HL-60 (cell line): ENCODE results near the gene S100A8.

Experiments
- DNase-seq, 2 experiments: peaks; one replicate each; pipeline ENCODE4 v3.0.0-alpha.2; 2010 to 2020; ENCODE audit warnings: low read depth in 1 of 2, low spot score in 1 of 2
- H3K27ac ChIP-seq: fragments of 250-450 bp; sonication (Bioruptor Pico); replicated peaks from 2 replicates; pipeline ENCODE4 v1.5.1; 2020; ENCODE audit warnings: mild to moderate bottlenecking, moderate library complexity
- H3K27me3 ChIP-seq: fragments of 250-450 bp; sonication (Bioruptor Pico); 2 replicates; pipeline ENCODE4 v1.5.1; 2021; ENCODE audit warnings: mild to moderate bottlenecking, moderate library complexity; ENCODE audit not compliant: insufficient read depth, poor library complexity, severe bottlenecking
- H3K4me3 ChIP-seq: replicated peaks from 2 replicates; pipeline ENCODE4 v1.5.1; 2011; ENCODE audit warnings: mild to moderate bottlenecking, control low read depth, low read length; ENCODE audit not compliant: insufficient read depth
- CTCF ChIP-seq: IDR thresholded peaks from one replicate; pipeline ENCODE4 v1.5.1; 2011; ENCODE audit warnings: low read length, control low read depth, inconsistent platforms; ENCODE audit not compliant: insufficient read depth
- GABPA ChIP-seq: IDR thresholded peaks from 2 replicates; pipeline ENCODE4 v1.6.1; 2012; ENCODE audit warnings: low read depth
- POLR2AphosphoS5 ChIP-seq: IDR thresholded peaks from 2 replicates; pipeline ENCODE4 v1.6.1; 2012; ENCODE audit warnings: low read depth
- REST ChIP-seq: IDR thresholded peaks from 2 replicates; pipeline ENCODE4 v1.6.1; 2012; ENCODE audit warnings: low read depth; ENCODE audit not compliant: insufficient replicate concordance
- SPI1 ChIP-seq: IDR thresholded peaks from 2 replicates; pipeline ENCODE4 v1.6.1; 2012; ENCODE audit warnings: low read depth, mild to moderate bottlenecking, borderline replicate concordance

Gene S100A8

DNA sequence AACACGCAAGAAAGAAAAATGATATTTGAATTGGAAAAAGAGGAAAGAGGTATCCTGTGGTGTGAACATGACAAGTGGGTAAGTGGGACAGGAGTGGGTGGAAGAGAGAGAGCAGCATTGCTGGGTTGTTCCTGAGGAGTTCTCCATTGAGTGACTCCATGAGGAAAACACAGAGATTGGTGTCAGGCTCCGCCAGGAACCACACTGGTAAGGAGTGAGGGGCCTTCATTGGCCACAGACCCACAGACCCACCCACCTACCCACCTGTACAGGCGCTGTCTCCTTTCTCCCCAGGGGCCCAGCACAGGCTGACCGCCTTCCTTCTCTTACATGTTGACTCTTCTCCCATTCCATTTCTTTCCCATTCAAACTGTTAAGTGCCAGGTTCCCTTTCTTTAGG is 46.4 kb upstream of the S100A8 start:
- no peak for DNase-seq
- H3K27me3 ChIP-seq: no peaks in the 10 kb centered on the region
- no peak for TF ChIP-seq POLR2AphosphoS5
- no peak overlapping the region for H3K27ac ChIP-seq
- H3K4me3 ChIP-seq: no peak overlapping the region

DNA sequence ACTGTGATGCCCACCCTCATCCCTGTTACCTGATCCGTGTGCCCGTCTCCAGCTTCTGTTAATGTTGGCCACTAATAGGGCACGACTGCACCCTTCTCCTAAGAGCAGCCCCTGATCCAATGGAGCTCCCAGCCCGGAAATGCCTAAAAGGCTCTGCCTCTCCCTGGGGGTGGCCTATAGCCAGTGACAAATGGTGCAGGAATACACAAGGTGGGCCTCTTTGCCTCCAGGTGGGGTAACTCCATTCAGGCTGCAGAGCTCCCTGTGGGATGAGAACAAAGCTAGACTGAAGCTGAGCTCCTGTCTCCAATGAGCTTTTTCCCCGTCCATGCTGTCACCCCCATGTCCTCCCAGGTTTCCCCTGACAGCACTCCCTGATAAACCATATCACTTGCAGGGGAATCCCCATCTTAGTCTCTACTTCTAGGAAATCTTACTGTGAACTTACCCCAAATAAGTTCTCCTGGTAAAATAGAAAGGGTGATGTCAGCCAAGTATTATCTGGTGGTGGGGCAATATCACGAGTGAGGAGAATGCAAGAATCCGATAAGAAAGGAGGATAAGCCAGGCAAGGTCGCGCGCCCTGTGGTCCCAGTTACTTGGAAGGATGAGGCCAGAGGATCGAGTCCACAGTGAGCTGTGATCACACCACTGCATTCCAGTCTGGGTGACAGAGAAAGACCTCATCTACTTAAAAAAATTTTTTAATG is 44.0 kb upstream of the S100A8 start:
- TF ChIP-seq REST: no peak
- TF ChIP-seq CTCF: no peak
- no peak for TF ChIP-seq SPI1
- no peak for TF ChIP-seq GABPA
- no peak for TF ChIP-seq POLR2AphosphoS5
- Histone ChIP-seq H3K4me3 (no peak overlapping the region), H3K27me3 (no peaks in the 10 kb centered on the region), H3K27ac (no peak overlapping the region)
- DNase-seq: no peak

GRCh38 chr1:153432874-153433681 is 42.2 kb upstream of the S100A8 start:
- TF ChIP-seq POLR2AphosphoS5 (no peak), REST (no peak), SPI1 (no peak), CTCF (no peak), GABPA (no peak)
- no peak overlapping the region for H3K4me3 ChIP-seq
- H3K27ac ChIP-seq: no peak overlapping the region
- H3K27me3 ChIP-seq: no peaks in the 10 kb centered on the region
- DNase-seq: no peak

DNA sequence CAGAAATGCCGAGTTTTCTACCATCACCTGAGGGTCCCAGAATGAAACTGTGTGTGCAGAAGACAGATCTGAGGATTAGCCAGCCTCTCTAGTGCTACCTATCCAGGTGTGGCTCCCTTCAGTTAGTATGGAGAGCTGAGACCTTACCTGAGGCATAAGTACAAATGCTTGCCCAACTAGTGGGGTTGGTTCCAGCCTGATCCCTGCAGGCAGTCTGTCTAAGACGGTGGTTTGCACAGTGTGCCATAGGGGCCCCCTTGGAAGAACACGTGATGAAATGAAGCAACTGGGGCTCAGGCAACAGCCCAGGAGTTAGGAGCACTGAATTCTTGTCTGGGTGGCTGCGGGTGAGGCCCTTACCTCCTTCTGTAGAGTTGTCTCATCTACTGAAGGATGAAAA is 41.1 kb upstream of the S100A8 start:
- H3K27ac ChIP-seq: no peak overlapping the region
- H3K4me3 ChIP-seq: no peak overlapping the region
- TF ChIP-seq POLR2AphosphoS5 (no peak), REST (no peak), CTCF (no peak), SPI1 (no peak), GABPA (no peak)
- peak in 1 of 2 experiments; percentile 1 for DNase-seq
- no peaks in the 10 kb centered on the region for H3K27me3 ChIP-seq
